ACC112 (cell line): ENCODE results near the gene LANCL2.
"Not testable (repeated sequence)": the region's sequence is repeated elsewhere in the genome, so short reads cannot be mapped to it uniquely, and the experiment has no call there.

Experiments
- H2AFZ ChIP-seq: fragments of 200-600 bp; sonication (generic); one replicate; pipeline ENCODE4 v1.6.0; 2017; ENCODE audit warnings: antibody characterized with exemption, low read length; ENCODE audit not compliant: unreplicated experiment
- H3K27ac ChIP-seq: fragments of 200-600 bp; sonication (generic); 2 replicates; pipeline ENCODE4 v1.5.1; 2014; ENCODE audit warnings: low read depth, mild to moderate bottlenecking, antibody characterized with exemption, low read length, moderate library complexity
- H3K27me3 ChIP-seq: fragments of 200-600 bp; sonication (generic); 2 replicates; pipeline ENCODE4 v1.6.1; 2014; ENCODE audit warnings: mild to moderate bottlenecking, antibody characterized with exemption, low read length, moderate library complexity, mixed read lengths; ENCODE audit not compliant: insufficient read depth
- H3K36me3 ChIP-seq: fragments of 200-600 bp; sonication (generic); 2 replicates; pipeline ENCODE4 v1.6.1; 2016; ENCODE audit warnings: mild to moderate bottlenecking, antibody characterized with exemption, low read length, moderate library complexity, mixed read lengths; ENCODE audit not compliant: insufficient read depth
- H3K4me1 ChIP-seq: fragments of 200-600 bp; sonication (generic); one replicate; pipeline ENCODE4 v1.6.1; 2016; ENCODE audit warnings: low read length, mixed read lengths; ENCODE audit not compliant: insufficient read depth, unreplicated experiment, control insufficient read depth
- H3K4me3 ChIP-seq: fragments of 200-600 bp; sonication (generic); 2 replicates; pipeline ENCODE4 v1.5.1; 2014; ENCODE audit warnings: mild to moderate bottlenecking, low read depth, low read length
- H3K79me2 ChIP-seq: fragments of 200-600 bp; sonication (generic); one replicate; pipeline ENCODE4 v1.6.0; 2016; ENCODE audit warnings: low read length; ENCODE audit not compliant: control insufficient read depth, unreplicated experiment, insufficient read depth

The LANCL2 gene

DNA sequence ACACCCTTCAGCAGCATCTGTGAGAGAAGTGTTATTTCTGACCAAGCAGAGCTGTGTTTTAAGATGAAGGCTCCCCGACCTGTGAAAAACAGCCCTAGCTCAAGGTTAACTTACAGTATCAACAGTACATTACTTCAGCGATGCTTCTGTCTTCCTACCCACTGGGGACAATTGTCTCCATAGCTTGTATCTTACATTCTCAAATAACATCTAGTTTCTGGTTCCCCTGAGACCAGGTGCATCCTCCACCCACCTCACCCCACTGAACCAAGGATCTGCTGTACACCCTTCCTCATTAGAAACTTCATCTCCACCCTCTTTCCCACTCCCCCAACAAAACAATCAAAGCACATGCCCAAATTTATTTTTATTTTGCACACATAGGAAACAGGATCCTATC lies 105.1 kb downstream of the LANCL2 start:
- no peaks in the 10 kb centered on the region for H3K27me3 ChIP-seq
- H2AFZ ChIP-seq = no peak overlapping the region
- no peaks in the 10 kb centered on the region for H3K4me1 ChIP-seq
- H3K36me3 ChIP-seq = peaks cover 3% of the 10 kb centered on the region; the same call in 1 of the 2 replicates
- H3K4me3 ChIP-seq = no peak overlapping the region
- no peak overlapping the region for H3K27ac ChIP-seq
- no peaks in the 10 kb centered on the region for H3K79me2 ChIP-seq

DNA sequence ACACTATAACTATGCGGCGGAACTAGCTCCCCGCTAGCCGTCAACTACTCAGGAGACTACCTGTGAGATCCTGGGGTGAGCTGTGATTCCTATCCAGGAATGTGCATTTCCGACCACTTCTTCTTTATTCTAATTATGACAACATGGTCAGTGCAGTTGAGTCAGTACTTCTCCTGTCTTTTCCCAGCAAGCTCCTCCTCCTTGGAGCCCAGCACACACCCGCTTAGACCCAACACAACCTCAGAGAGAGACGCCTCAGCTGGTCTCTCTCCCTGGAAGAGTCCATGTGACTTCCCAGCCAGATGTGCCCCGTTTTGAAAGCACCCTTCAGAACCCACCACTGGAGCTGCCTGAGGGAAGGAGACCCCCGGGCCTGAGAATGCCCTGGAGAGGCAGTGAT lies 106.5 kb downstream of the LANCL2 start:
- not testable (repeated sequence) for H2AFZ ChIP-seq, H3K36me3 ChIP-seq, H3K4me3 ChIP-seq, H3K4me1 ChIP-seq, H3K79me2 ChIP-seq, H3K27me3 ChIP-seq, H3K27ac ChIP-seq

DNA sequence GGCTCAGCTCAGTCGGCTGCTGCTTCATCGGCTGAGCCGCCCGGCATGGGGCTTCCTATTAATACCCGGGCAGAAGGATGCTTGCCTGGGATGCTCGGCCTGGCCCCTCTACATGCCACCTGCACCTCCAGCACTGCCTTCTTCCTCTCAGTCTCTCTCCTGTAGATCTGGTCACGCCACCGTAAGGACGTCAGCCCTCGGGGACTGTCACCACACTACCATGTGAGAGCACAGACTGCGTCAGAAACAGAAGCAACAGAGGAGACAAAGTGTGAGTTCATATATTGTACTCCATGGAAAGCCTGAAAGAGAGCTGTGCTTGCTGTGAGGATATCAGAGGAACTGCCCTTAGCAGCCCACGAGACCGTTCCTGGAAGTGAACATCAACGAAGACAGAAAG lies 107.3 kb downstream of the LANCL2 start:
- not testable (repeated sequence) for H3K36me3 ChIP-seq, H3K27ac ChIP-seq, H3K4me3 ChIP-seq, H2AFZ ChIP-seq, H3K27me3 ChIP-seq, H3K79me2 ChIP-seq, H3K4me1 ChIP-seq

DNA sequence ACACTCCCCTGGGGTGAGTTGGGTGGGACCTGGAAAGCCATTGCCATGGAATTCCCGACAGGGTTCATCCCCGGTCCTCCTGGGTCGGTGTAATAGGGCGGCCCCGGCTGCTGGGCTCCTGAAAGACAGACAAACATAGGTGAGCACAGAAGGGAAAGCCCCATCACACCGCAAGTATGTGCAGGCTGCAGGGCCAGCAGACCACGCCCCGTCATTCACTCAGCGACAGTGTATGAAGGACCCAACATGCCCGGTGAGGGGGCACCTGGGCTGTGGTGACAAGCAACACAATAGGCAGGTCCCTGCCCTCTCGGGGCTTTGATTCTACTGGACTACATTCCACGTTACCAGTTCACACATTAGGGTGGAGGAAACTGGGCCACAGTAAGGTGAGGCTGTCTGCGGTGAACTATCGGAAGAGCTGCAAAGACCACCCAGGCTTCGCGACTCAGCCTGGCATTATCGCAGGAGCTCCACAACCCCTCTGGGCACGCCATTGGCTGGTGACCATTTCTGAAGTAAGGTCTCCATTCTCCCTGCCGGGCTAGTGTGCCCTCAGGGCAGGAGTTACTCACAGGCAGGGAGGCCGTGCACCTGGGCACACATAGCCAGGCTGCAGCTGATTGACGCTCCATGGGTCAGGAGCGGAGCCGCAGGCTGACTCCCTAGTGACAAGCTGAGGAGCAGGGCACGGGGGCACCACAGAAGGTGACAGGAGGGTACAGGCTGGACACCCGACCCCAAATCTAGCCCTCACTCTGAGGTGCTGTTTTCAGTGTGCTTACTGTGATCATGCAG lies 108.0 kb downstream of the LANCL2 start:
- no peaks in the 10 kb centered on the region for H3K36me3 ChIP-seq
- H3K27me3 ChIP-seq = no peaks in the 10 kb centered on the region
- no peaks in the 10 kb centered on the region for H3K79me2 ChIP-seq
- H2AFZ ChIP-seq = no peak overlapping the region
- H3K4me3 ChIP-seq = no peak overlapping the region
- H3K27ac ChIP-seq = no peak overlapping the region
- H3K4me1 ChIP-seq = no peaks in the 10 kb centered on the region

DNA sequence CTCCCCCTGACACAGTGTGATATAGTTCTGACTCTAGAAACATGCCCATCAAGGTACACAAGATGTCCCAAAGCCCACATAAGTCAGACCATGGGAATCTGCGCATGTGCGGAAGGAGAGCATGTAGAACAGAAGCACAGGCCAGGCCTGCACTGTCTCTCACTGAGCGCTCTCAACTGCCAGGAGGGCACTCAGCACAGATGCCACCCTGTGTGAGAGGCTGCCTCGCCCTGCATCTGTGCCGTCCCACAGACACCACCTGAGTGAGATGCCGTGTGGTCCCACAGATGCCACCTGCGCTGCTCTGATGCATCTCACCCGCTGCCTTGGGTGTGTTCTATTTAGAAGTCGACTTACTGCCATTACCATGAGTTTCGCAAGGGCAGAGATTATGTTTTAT lies 108.8 kb downstream of the LANCL2 start:
- Histone ChIP-seq H3K27me3 (no peaks in the 10 kb centered on the region), H3K4me1 (peaks cover 4% of the 10 kb centered on the region), H2AFZ (no peak overlapping the region), H3K36me3 (no peaks in the 10 kb centered on the region), H3K27ac (no peak overlapping the region), H3K4me3 (no peak overlapping the region), H3K79me2 (no peaks in the 10 kb centered on the region)

DNA sequence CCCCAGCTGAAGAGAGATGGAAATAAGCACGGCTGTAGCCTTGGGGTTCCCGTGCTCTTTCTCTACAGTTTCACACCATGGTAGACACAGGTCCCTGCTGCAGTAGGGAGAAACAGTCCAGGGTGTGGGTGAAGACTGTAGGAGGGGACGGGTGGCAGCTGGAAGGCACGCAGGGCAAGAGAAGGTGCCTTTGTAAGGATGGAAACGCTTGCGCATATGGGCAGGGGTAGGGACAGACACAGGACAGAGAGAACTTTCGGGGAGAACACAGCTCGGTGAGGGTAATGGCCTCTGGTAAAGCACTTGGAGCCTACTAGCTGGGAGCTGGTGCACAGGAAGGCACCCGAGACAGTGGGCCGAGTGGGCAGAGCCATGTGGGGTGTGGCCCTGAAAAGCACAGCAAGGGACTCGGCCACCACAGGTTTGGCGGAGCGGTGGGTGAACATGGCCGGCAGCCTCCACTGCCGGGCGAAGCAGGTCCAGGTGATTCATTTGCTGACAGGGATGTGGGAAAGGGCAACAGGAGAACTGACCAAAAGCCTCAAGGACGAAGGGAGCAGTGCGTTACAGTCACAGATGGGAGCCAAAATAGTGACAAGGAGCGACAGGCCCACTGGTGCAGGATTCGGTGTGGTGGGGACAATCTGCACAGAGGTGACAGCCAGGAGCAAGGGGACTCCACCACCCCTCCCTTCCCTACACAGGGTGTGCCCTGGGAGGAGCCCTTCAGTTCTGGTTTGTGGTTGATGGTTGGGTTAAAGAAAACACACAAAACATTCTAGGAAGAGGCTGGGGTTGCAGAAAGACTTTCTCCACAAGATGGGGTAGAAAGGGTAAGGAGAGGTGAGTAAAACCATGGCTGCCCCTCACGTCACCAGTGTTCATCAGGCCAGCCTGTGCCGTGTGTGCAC lies 110.1 kb downstream of the LANCL2 start:
- Histone ChIP-seq H2AFZ (no peak overlapping the region), H3K4me3 (no peak overlapping the region), H3K27me3 (no peaks in the 10 kb centered on the region), H3K36me3 (no peaks in the 10 kb centered on the region), H3K79me2 (no peaks in the 10 kb centered on the region), H3K4me1 (peaks cover 4% of the 10 kb centered on the region), H3K27ac (no peak overlapping the region)

DNA sequence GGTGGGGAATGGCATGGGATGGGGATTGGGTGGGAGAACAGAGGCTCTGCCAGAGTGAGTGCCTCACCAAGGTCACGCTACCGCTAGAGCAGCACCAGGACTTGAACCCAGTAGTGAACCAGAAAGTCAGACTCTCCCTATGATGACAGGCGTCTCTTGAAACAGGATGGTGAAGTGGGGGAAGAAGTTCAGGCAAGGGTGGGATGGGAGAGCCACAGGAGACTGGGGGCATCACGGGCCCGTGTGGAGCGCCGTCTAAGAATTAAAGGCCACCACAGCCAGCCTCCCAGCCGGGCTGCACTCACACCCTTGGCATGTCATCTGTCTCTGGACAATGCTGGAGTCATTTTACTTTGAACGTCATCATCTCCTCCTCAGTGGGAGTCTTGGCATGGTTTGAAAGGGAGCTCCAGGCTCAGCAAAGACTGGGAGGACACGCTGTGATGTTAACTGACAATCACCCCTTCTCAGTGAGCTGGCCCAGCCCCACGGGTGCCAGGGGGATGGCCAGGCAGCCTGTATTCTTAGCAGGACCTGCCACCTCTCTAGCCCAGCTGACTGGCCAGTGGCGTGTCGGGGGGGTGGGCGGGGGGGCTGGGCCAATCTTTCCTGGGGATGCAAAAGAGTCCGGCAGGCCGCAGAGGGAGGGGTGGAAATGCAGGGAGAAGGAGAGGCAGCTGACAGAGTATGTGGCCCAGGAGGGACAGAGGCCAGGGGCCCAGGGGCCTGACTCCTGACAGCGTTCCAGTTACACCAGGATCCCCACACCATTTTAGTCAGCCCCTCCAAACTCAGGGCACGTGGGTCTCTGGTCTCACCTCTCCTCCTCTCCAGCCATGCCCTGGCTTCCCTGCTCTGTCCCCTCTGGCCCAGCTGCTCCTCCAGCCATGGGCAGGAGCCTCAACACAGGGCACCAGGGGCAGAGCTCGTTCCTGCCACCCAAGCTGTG lies 111.0 kb downstream of the LANCL2 start:
- Histone ChIP-seq H3K27ac (no peak overlapping the region), H2AFZ (no peak overlapping the region), H3K79me2 (no peaks in the 10 kb centered on the region), H3K36me3 (no peaks in the 10 kb centered on the region), H3K27me3 (no peaks in the 10 kb centered on the region), H3K4me1 (peaks cover 4% of the 10 kb centered on the region), H3K4me3 (no peak overlapping the region)

DNA sequence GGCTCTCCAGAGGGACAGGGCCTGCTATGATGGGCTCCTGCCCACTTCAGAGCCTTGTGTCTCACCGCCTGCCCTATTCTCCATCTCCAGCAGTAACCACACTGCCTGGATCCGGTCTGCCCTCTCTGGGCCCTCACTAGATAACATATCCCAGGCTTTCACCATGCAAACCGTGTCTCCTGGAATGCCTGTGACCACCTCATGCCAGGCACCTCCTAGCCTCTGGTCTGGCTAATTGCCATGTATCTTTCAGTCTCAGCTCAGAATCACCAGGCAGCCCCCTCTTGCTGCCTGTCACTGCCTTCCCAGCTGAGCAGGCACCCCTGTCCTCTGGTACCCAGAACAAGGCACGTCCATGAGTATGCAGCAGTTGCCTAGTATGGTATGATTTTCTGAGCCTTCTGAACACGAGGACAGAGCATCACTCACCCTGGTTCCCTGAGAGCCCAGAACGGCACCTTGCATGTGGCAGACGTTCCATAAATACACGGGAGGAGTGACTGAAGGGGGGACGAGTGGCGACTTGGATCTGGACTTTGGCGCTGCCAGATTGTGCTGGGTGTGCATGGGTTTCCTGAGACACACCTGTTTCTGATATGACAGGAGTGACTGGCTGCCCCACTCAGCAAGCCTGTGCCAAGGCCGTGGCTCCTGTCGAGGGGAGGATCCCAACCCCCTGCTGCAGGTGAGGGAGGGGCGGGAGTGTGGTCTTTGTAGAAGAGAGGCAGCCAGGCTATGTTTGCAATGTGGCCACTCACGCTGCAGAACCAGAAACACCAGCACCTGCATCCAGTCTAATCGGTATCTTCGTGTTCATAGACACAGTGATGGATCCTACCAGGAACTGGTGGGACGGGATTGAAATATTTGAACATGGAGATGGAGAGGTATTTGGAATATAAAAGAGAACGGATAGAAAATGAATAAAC lies 112.0 kb downstream of the LANCL2 start:
- Histone ChIP-seq H3K27ac (no peak overlapping the region), H3K4me3 (no peak overlapping the region), H3K27me3 (no peaks in the 10 kb centered on the region), H3K36me3 (no peaks in the 10 kb centered on the region), H2AFZ (no peak overlapping the region), H3K4me1 (peaks cover 4% of the 10 kb centered on the region), H3K79me2 (no peaks in the 10 kb centered on the region)

DNA sequence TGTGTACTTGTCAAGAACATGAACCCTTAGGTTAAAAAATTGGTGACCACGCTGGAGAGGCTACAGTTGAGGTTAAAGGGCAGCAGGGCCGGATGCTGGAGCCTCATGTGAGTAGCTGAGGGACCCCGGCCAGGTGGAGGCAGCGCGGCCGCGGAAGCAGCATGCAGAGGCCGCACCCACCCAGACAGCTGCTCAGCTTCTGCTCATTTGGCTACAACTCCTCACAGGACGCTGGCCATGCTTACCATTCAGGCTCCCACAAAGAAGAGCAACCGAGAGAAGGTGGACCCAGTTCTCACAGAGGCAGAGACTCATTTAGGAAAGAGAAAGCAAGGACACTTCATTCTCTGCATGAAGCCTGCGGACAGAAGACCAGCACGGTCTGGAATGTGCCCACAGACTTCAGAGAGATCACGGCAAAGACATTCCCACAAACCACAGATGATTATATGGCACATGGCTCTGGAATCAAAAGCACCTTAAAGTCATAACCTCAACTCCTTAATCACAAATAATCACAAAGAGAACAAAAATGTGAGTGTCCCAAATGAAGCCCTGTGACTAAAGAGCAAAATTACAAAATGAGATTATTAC lies 112.7 kb downstream of the LANCL2 start:
- peak overlapping the region; percentile 8; the same call in 1 of the 2 replicates for H3K27ac ChIP-seq
- no peaks in the 10 kb centered on the region for H3K79me2 ChIP-seq

More for the DNA sequence above, 112.7 kb downstream of the LANCL2 start:
- Histone ChIP-seq H3K36me3 (no peaks in the 10 kb centered on the region), H3K27me3 (no peaks in the 10 kb centered on the region), H2AFZ (no peak overlapping the region), H3K4me1 (peaks cover 4% of the 10 kb centered on the region), H3K4me3 (no peak overlapping the region)
